ENCODE results near the gene THSD7A. TPM values are rescaled to one million over a fixed set of nuclear protein-coding genes. Genes with fewer than 3 reads are reported as not detected.

THSD7A gene
- total and polyA plus RNA-seq, 2 of the 13 experiments (the other 11 are each of a cell fraction or from before 2014, with no cell fraction given) = 0.01 to 0.07 TPM

DNA sequence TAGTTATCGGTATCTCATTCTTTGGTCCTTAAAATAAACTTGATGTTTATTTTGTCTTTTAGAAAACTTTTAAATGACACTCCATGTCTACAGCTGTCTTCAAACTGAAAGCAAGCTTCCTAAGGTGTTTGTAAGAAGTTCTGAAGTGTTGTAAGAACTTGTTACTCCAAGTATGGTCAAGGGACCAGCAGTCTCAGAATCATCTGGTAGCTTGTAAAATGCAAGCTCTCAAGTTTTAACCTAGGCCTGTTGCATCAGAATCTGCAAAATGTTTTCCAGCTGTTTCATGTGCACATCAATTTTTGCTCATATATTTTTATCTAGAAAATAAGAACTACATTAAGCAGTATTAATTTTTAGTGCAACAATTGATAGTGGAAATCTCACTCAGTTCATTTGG lies 104.1 kb downstream of the THSD7A start:
- in situ Hi-C loops (cut with HindIII; ENCODE audit: extremely low pct_ligation_motif_present, low pct_unique_long_range_greater_than_20kb) (no loop called here), intact Hi-C loops (cut with micrococcal nuclease; ENCODE audit: unreplicated experiment) (no loop called here)
- no peak overlapping the region for H3K27ac ChIP-seq (ENCODE audit: extremely low read length, insufficient read depth, low read length)
- H3K9me3 ChIP-seq (ENCODE audit: low read length) = no peaks in the 10 kb centered on the region
- no peak overlapping the region for H3K9ac ChIP-seq (ENCODE audit: insufficient read depth, low read depth, low read length)
- H3K4me3 ChIP-seq (replicated peaks in 1 of 3; ENCODE audit: insufficient read depth in 1 of 3, low read depth in 2 of 3, low read length in 3 of 3) = no peak overlapping the region
- no peak overlapping the region for H2AFZ ChIP-seq (ENCODE audit: low read length)
- no peaks in the 10 kb centered on the region for H3K4me1 ChIP-seq (ENCODE audit: insufficient read depth, low read length)
- DNase-seq (ENCODE audit: low spot score) (no peak), ATAC-seq (no peak), FAIRE-seq (no peak)
- H3K27me3 ChIP-seq (ENCODE audit: control insufficient read depth in 1 of 2, insufficient read depth in 2 of 2, low read length in 2 of 2) = no peaks in the 10 kb centered on the region; a peak in 1 of 5 replicates
- CTCF ChIA-PET (ENCODE audit: low intra/inter-chr PET ratio, low total read pairs) = no interaction called here
- no peaks in the 10 kb centered on the region for H3K79me2 ChIP-seq (ENCODE audit: insufficient read depth, low read length)
- 43% methylated on average over 1 of the region's 1 CpG for WGBS (ENCODE audit: low lambda C conversion rate)
- no peak overlapping the region for H3K4me2 ChIP-seq (ENCODE audit: low read depth, low read length)
- no TSS peak for BruUV-seq (replicated peaks)
- POLR2A ChIA-PET = no interaction called here
- H3K36me3 ChIP-seq (replicated peaks in 1 of 2; ENCODE audit: control insufficient read depth in 1 of 2, insufficient read depth in 2 of 2, low read length in 2 of 2) = no peaks in the 10 kb centered on the region
- TF ChIP-seq HOXA9 (CRISPR knock-in tag; IDR thresholded peaks at IDR 0.05; ENCODE audit: borderline replicate concordance) (no peak), NFYB (CRISPR knock-in tag; IDR thresholded peaks at IDR 0.05) (no peak), SATB2 (CRISPR knock-in tag; IDR thresholded peaks at IDR 0.05) (no peak), LCORL (IDR thresholded peaks at IDR 0.05) (no peak), LCORL (CRISPR knock-in tag; IDR thresholded peaks at IDR 0.05) (no peak), STAG1 (CRISPR knock-in tag; IDR thresholded peaks at IDR 0.05) (no peak)
- TF ChIP-seq, protein P1, sequence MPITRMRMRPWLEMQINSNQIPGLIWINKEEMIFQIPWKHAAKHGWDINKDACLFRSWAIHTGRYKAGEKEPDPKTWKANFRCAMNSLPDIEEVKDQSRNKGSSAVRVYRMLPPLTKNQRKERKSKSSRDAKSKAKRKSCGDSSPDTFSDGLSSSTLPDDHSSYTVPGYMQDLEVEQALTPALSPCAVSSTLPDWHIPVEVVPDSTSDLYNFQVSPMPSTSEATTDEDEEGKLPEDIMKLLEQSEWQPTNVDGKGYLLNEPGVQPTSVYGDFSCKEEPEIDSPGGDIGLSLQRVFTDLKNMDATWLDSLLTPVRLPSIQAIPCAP (CRISPR knock-in tag; IDR thresholded peaks at IDR 0.05; ENCODE audit: low read depth) = no peak
- TF ChIP-seq, protein P2, sequence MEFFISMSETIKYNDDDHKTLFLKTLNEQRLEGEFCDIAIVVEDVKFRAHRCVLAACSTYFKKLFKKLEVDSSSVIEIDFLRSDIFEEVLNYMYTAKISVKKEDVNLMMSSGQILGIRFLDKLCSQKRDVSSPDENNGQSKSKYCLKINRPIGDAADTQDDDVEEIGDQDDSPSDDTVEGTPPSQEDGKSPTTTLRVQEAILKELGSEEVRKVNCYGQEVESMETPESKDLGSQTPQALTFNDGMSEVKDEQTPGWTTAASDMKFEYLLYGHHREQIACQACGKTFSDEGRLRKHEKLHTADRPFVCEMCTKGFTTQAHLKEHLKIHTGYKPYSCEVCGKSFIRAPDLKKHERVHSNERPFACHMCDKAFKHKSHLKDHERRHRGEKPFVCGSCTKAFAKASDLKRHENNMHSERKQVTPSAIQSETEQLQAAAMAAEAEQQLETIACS (CRISPR knock-in tag; IDR thresholded peaks at IDR 0.05) = no peak
- no peaks in the 10 kb centered on the region for H4K20me1 ChIP-seq (ENCODE audit: insufficient read depth, low read length)

DNA sequence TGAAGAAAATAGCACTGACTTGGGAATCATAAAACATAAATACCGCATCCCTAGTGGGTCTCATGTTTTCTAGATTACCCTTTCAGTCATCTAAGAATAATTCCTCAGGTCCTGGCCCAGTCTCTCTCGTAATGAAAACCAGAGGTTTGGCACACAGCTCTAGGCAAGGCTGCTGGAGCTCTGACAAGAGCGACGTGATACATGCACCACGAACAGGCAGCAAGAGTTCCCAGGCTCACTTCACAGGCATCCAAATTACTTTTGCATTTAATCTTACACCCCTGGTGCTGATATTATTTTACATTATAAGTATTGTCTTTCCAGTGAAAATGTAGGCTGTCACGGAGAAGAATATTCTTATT lies 105.2 kb downstream of the THSD7A start:
- Histone ChIP-seq H2AFZ (ENCODE audit: low read length) (no peak overlapping the region), H3K36me3 (replicated peaks in 1 of 2; ENCODE audit: control insufficient read depth in 1 of 2, insufficient read depth in 2 of 2, low read length in 2 of 2) (no peaks in the 10 kb centered on the region), H3K27me3 (ENCODE audit: control insufficient read depth in 1 of 2, insufficient read depth in 2 of 2, low read length in 2 of 2) (no peaks in the 10 kb centered on the region; a peak in 1 of 5 replicates), H3K9ac (ENCODE audit: insufficient read depth, low read depth, low read length) (no peak overlapping the region), H4K20me1 (ENCODE audit: insufficient read depth, low read length) (no peaks in the 10 kb centered on the region), H3K4me2 (ENCODE audit: low read depth, low read length) (no peak overlapping the region), H3K4me3 (replicated peaks in 1 of 3; ENCODE audit: insufficient read depth in 1 of 3, low read depth in 2 of 3, low read length in 3 of 3) (no peak overlapping the region), H3K79me2 (ENCODE audit: insufficient read depth, low read length) (no peaks in the 10 kb centered on the region), H3K9me3 (ENCODE audit: low read length) (no peaks in the 10 kb centered on the region), H3K27ac (ENCODE audit: extremely low read length, insufficient read depth, low read length) (no peak overlapping the region), H3K4me1 (ENCODE audit: insufficient read depth, low read length) (no peaks in the 10 kb centered on the region)
- CTCF ChIA-PET (ENCODE audit: low intra/inter-chr PET ratio, low total read pairs) = no interaction called here
- intact Hi-C loops (cut with micrococcal nuclease; ENCODE audit: unreplicated experiment) = no loop called here
- POLR2A ChIA-PET = no interaction called here
- in situ Hi-C loops (cut with HindIII; ENCODE audit: extremely low pct_ligation_motif_present, low pct_unique_long_range_greater_than_20kb) = no loop called here
- 8% methylated on average over 6 of the region's 6 CpGs for WGBS (ENCODE audit: low lambda C conversion rate)
- no peak for DNase-seq (ENCODE audit: low spot score)
- no peak for FAIRE-seq
- no TSS peak for BruUV-seq (replicated peaks)
- ATAC-seq = no peak
- TF ChIP-seq ZFAT (CRISPR knock-in tag; conservative IDR thresholded peaks at IDR 0.05) (no peak), GPN1 (CRISPR knock-in tag; IDR thresholded peaks at IDR 0.05; ENCODE audit: borderline replicate concordance) (no peak), HNF4A (CRISPR knock-in tag; IDR thresholded peaks at IDR 0.05) (no peak), KDM6A (CRISPR knock-in tag; IDR thresholded peaks at IDR 0.05; ENCODE audit: low read depth) (no peak), FOXK1 (CRISPR knock-in tag; IDR thresholded peaks at IDR 0.05; ENCODE audit: borderline replicate concordance, low read depth) (no peak), ZNF207 (IDR thresholded peaks at IDR 0.05; ENCODE audit: borderline replicate concordance) (no peak), ZNF782 (CRISPR knock-in tag; IDR thresholded peaks at IDR 0.05; ENCODE audit: borderline replicate concordance) (no peak), ZNF747 (CRISPR knock-in tag; IDR thresholded peaks at IDR 0.05; ENCODE audit: borderline replicate concordance) (no peak), DMAP1 (CRISPR knock-in tag; IDR thresholded peaks at IDR 0.05) (no peak), THYN1 (CRISPR knock-in tag; IDR thresholded peaks at IDR 0.05; ENCODE audit: borderline replicate concordance, low read depth) (no peak), RARG (CRISPR knock-in tag; IDR thresholded peaks at IDR 0.05; ENCODE audit: low read depth) (no peak), KLF13 (CRISPR knock-in tag; IDR thresholded peaks at IDR 0.05) (no peak)
- TF ChIP-seq, protein P3, sequence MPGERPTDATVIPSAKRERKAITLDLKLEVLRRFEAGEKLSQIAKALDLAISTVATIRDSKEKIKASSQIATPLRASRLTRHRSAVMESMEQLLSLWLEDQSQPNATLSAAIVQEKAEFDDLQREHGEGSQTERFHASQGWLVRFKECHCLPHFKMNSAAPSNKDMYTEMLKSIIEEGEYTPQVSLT (CRISPR knock-in tag; IDR thresholded peaks at IDR 0.05; ENCODE audit: borderline replicate concordance, low read depth) = no peak
